ENCODE results near the gene CD81.

GRCh38 chr11:2368851-2369180 lies 8.3 kb upstream of the CD81 start:
- TF ChIP-seq CTCF (conservative IDR thresholded peaks at IDR 0.05; ENCODE audit: low read length) (no peak), EZH2phosphoT487 (IDR thresholded peaks at IDR 0.05; ENCODE audit: borderline replicate concordance) (no peak)

Data from Loucy (cell line).